ENCODE results near the gene WDR12. TPM values are rescaled to one million over a fixed set of nuclear protein-coding genes. Genes with fewer than 3 reads are reported as not detected.
A peak's percentile ranks its signal among the peaks of the same experiment; 100 is the strongest.

WDR12 gene
- total and polyA plus RNA-seq, 2 of the 13 experiments (the other 11 are each of a cell fraction or from before 2014, with no cell fraction given) = 94.4 to 216 TPM

DNA sequence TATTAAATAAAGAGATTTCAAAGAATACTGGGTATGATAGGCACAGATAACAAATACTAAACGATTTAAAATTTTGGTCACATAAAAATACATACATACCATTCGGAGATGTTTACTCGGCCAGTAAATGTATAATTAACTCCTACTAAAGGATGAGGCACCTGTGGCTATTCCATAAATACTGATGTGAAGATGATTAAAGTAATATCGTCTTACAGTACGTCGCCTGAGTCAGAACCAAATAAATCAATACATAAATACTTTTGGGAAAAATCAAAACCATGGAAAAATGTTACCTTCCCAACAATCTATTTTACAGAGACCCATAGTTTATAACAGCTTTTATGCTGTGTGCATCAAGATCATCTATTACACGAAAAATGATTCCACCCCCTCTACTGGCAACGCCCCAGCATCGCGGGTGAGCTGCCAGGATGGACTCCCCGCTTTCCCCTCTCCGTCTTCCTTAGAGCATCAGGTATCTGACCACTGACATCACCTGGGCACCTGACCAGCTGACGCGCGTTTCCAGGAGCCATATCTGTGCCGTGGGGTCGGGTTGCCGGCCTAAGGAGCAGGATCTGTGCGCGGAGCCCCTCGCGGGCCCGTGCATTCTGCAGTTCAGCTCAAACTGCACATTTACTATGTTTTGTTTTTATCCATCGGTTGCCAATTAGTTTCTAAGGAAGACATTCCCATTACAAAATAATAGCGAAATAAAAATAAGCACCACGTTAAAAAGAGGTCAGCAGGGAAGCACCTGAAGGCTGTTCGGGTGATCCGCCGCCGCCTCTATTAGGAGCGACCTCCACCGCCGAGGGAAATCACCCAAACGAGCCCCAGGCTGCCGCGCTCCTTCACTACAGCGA, 40.8 kb downstream of the WDR12 start:
- DNase-seq (ENCODE audit: low spot score) (peak; percentile 81), ATAC-seq (peak; percentile 88), FAIRE-seq (peak; percentile 48)
- Histone ChIP-seq H3K27ac (ENCODE audit: extremely low read length, insufficient read depth, low read length) (peak overlapping the region; percentile 51), H3K27me3 (ENCODE audit: control insufficient read depth in 1 of 2, insufficient read depth in 2 of 2, low read length in 2 of 2) (no peaks in the 10 kb centered on the region), H3K4me3 (replicated peaks in 1 of 3; ENCODE audit: insufficient read depth in 1 of 3, low read depth in 2 of 3, low read length in 3 of 3) (peak overlapping the region; percentile 72 to 88 (median 85)), H3K4me1 (ENCODE audit: insufficient read depth, low read length) (peaks cover 6% of the 10 kb centered on the region), H3K4me2 (ENCODE audit: low read depth, low read length) (peak overlapping the region; percentile 83), H4K20me1 (ENCODE audit: insufficient read depth, low read length) (no peaks in the 10 kb centered on the region), H3K9me3 (ENCODE audit: low read length) (no peaks in the 10 kb centered on the region), H3K36me3 (replicated peaks in 1 of 2; ENCODE audit: control insufficient read depth in 1 of 2, insufficient read depth in 2 of 2, low read length in 2 of 2) (no peaks in the 10 kb centered on the region), H3K79me2 (ENCODE audit: insufficient read depth, low read length) (no peaks in the 10 kb centered on the region), H2AFZ (ENCODE audit: low read length) (peak overlapping the region; percentile 49), H3K9ac (ENCODE audit: insufficient read depth, low read depth, low read length) (peak overlapping the region; percentile 72)
- 4% methylated on average over 36 of the region's 37 CpGs for WGBS (ENCODE audit: low lambda C conversion rate)
- TSS peak; percentile 100 for BruUV-seq (replicated peaks)
- intact Hi-C loops (cut with micrococcal nuclease; ENCODE audit: unreplicated experiment) (loop anchor here (1.0 kb wide), 3 partner anchors 39 to 296 kb away; no protein-coding TSS in a partner anchor), in situ Hi-C loops (cut with HindIII; ENCODE audit: extremely low pct_ligation_motif_present, low pct_unique_long_range_greater_than_20kb) (loop anchor here (5.0 kb wide), 1 partner anchor 283 kb away; no protein-coding TSS in a partner anchor)
- ChIA-PET POLR2A (interaction anchor here (0.8 to 1.3 kb wide), 3 partner anchors 9 to 144 kb away, joined by 3 to 5 read pairs (median 3); partner anchors contain the start of genes CARF, NBEAL1 and WDR12), CTCF (ENCODE audit: low intra/inter-chr PET ratio, low total read pairs) (interaction anchor here (1.0 to 2.2 kb wide), 4 partner anchors 39 to 297 kb away, joined by 3 to 12 read pairs (median 8); no protein-coding TSS in a partner anchor)
- TF ChIP-seq, protein P1, sequence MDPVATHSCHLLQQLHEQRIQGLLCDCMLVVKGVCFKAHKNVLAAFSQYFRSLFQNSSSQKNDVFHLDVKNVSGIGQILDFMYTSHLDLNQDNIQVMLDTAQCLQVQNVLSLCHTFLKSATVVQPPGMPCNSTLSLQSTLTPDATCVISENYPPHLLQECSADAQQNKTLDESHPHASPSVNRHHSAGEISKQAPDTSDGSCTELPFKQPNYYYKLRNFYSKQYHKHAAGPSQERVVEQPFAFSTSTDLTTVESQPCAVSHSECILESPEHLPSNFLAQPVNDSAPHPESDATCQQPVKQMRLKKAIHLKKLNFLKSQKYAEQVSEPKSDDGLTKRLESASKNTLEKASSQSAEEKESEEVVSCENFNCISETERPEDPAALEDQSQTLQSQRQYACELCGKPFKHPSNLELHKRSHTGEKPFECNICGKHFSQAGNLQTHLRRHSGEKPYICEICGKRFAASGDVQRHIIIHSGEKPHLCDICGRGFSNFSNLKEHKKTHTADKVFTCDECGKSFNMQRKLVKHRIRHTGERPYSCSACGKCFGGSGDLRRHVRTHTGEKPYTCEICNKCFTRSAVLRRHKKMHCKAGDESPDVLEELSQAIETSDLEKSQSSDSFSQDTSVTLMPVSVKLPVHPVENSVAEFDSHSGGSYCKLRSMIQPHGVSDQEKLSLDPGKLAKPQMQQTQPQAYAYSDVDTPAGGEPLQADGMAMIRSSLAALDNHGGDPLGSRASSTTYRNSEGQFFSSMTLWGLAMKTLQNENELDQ (CRISPR knock-in tag; IDR thresholded peaks at IDR 0.05; ENCODE audit: borderline replicate concordance) = no peak
- TF ChIP-seq PHF21A (CRISPR knock-in tag; IDR thresholded peaks at IDR 0.05) (no peak), ZNF510 (CRISPR knock-in tag; IDR thresholded peaks at IDR 0.05; ENCODE audit: low read depth) (no peak), STAG1 (CRISPR knock-in tag; IDR thresholded peaks at IDR 0.05) (peak; percentile 66), MYNN (CRISPR knock-in tag; IDR thresholded peaks at IDR 0.05; ENCODE audit: low read depth) (no peak), ZFP41 (CRISPR knock-in tag; IDR thresholded peaks at IDR 0.05; ENCODE audit: borderline replicate concordance) (no peak; the same call in 1 of the 2 replicates), KLF13 (CRISPR knock-in tag; IDR thresholded peaks at IDR 0.05) (no peak), ZNF124 (CRISPR knock-in tag; IDR thresholded peaks at IDR 0.05) (no peak)
- TF ChIP-seq, protein P2, sequence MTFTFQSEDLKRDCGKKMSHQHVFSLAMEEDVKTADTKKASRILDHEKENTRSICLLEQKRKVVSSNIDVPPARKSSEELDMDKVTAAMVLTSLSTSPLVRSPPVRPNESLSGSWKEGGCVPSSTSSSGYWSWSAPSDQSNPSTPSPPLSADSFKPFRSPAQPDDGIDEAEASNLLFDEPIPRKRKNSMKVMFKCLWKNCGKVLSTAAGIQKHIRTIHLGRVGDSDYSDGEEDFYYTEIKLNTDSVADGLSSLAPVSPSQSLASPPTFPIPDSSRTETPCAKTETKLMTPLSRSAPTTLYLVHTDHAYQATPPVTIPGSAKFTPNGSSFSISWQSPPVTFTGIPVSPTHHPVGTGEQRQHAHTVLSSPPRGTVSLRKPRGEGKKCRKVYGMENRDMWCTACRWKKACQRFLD (CRISPR knock-in tag; IDR thresholded peaks at IDR 0.05; ENCODE audit: borderline replicate concordance) = no peak
- TF ChIP-seq, protein P3, sequence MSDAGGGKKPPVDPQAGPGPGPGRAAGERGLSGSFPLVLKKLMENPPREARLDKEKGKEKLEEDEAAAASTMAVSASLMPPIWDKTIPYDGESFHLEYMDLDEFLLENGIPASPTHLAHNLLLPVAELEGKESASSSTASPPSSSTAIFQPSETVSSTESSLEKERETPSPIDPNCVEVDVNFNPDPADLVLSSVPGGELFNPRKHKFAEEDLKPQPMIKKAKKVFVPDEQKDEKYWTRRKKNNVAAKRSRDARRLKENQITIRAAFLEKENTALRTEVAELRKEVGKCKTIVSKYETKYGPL (CRISPR knock-in tag; IDR thresholded peaks at IDR 0.05) = no peak
- TF ChIP-seq, protein P4, sequence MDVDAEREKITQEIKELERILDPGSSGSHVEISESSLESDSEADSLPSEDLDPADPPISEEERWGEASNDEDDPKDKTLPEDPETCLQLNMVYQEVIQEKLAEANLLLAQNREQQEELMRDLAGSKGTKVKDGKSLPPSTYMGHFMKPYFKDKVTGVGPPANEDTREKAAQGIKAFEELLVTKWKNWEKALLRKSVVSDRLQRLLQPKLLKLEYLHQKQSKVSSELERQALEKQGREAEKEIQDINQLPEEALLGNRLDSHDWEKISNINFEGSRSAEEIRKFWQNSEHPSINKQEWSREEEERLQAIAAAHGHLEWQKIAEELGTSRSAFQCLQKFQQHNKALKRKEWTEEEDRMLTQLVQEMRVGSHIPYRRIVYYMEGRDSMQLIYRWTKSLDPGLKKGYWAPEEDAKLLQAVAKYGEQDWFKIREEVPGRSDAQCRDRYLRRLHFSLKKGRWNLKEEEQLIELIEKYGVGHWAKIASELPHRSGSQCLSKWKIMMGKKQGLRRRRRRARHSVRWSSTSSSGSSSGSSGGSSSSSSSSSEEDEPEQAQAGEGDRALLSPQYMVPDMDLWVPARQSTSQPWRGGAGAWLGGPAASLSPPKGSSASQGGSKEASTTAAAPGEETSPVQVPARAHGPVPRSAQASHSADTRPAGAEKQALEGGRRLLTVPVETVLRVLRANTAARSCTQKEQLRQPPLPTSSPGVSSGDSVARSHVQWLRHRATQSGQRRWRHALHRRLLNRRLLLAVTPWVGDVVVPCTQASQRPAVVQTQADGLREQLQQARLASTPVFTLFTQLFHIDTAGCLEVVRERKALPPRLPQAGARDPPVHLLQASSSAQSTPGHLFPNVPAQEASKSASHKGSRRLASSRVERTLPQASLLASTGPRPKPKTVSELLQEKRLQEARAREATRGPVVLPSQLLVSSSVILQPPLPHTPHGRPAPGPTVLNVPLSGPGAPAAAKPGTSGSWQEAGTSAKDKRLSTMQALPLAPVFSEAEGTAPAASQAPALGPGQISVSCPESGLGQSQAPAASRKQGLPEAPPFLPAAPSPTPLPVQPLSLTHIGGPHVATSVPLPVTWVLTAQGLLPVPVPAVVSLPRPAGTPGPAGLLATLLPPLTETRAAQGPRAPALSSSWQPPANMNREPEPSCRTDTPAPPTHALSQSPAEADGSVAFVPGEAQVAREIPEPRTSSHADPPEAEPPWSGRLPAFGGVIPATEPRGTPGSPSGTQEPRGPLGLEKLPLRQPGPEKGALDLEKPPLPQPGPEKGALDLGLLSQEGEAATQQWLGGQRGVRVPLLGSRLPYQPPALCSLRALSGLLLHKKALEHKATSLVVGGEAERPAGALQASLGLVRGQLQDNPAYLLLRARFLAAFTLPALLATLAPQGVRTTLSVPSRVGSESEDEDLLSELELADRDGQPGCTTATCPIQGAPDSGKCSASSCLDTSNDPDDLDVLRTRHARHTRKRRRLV (CRISPR knock-in tag; IDR thresholded peaks at IDR 0.05) = no peak
